H9 (cell line): ENCODE data around the gene DMRT1. TPM values are rescaled to one million over a fixed set of nuclear protein-coding genes. Genes with fewer than 3 reads are reported as not detected.

Experiments
- DNase-seq: peaks from one replicate; pipeline ENCODE4 v3.0.0-alpha.2; 2017
- H2AFZ ChIP-seq: one replicate; pipeline ENCODE4 v1.6.1; 2013; ENCODE audit warnings: mild to moderate bottlenecking, low read length, control low read depth, moderate library complexity
- H2AK5ac ChIP-seq: 2 replicates; pipeline ENCODE4 v1.6.1; 2013; ENCODE audit warnings: low read length, control low read depth, mixed read lengths; ENCODE audit not compliant: insufficient read length
- H2BK120ac ChIP-seq: one replicate; pipeline ENCODE4 v1.6.1; 2013; ENCODE audit warnings: low read depth, mild to moderate bottlenecking, low read length, control low read depth, inconsistent platforms; ENCODE audit not compliant: poor library complexity, severe bottlenecking
- H2BK12ac ChIP-seq: 2 replicates; pipeline ENCODE4 v1.6.1; 2013; ENCODE audit warnings: low read length, control low read depth, mixed read lengths, low read depth; ENCODE audit not compliant: insufficient read length
- H2BK15ac ChIP-seq: 2 replicates; pipeline ENCODE4 v1.6.1; 2013; ENCODE audit warnings: low read depth, low read length, control low read depth
- H2BK20ac ChIP-seq: one replicate; pipeline ENCODE4 v1.6.1; 2013; ENCODE audit warnings: low read depth, mild to moderate bottlenecking, low read length, control low read depth, inconsistent platforms; ENCODE audit not compliant: poor library complexity, severe bottlenecking
- H2BK5ac ChIP-seq: 2 replicates; pipeline ENCODE4 v1.6.1; 2013; ENCODE audit warnings: low read length, control low read depth, mixed read lengths; ENCODE audit not compliant: insufficient read length
- H3K14ac ChIP-seq: 2 replicates; pipeline ENCODE4 v1.6.1; 2013; ENCODE audit warnings: low read length, control low read depth; ENCODE audit not compliant: insufficient read depth
- H3K18ac ChIP-seq: 2 replicates; pipeline ENCODE4 v1.6.1; 2013; ENCODE audit warnings: low read depth, mild to moderate bottlenecking, mixed read lengths, low read length, control low read depth; ENCODE audit not compliant: insufficient read length
- H3K23ac ChIP-seq: 2 replicates; pipeline ENCODE4 v1.6.1; 2013; ENCODE audit warnings: low read length, control low read depth, mixed read lengths, low read depth; ENCODE audit not compliant: insufficient read length
- H3K23me2 ChIP-seq: 2 replicates; pipeline ENCODE4 v1.6.1; 2013; ENCODE audit warnings: low read depth, mild to moderate bottlenecking, mixed read lengths, low read length, control low read depth; ENCODE audit not compliant: insufficient read length, poor library complexity, severe bottlenecking
- H3K27ac ChIP-seq: 2 replicates; pipeline ENCODE4 v1.5.1; 2013; ENCODE audit warnings: low read length, control low read depth, mixed read lengths, low read depth; ENCODE audit not compliant: insufficient read length
- H3K27me3 ChIP-seq: 2 replicates; pipeline ENCODE4 v1.6.1; 2013; ENCODE audit warnings: low read length, control low read depth, inconsistent platforms; ENCODE audit not compliant: insufficient read depth
- H3K4ac ChIP-seq: 2 replicates; pipeline ENCODE4 v1.6.1; 2013; ENCODE audit warnings: low read depth, mild to moderate bottlenecking, control low read depth, inconsistent platforms, low read length, moderate library complexity
- H3K4me1 ChIP-seq: 2 replicates; pipeline ENCODE4 v1.6.1; 2013; ENCODE audit warnings: low read length, control low read depth, inconsistent platforms; ENCODE audit not compliant: insufficient read depth
- H3K4me2 ChIP-seq: 2 replicates; pipeline ENCODE4 v1.6.1; 2013; ENCODE audit warnings: low read length, control low read depth, mixed read lengths; ENCODE audit not compliant: insufficient read length, insufficient read depth
- H3K56ac ChIP-seq: 2 replicates; pipeline ENCODE4 v1.6.1; 2013; ENCODE audit warnings: low read depth, mild to moderate bottlenecking, mixed read lengths, low read length, control low read depth; ENCODE audit not compliant: insufficient read length
- H3K79me1 ChIP-seq: 2 replicates; pipeline ENCODE4 v1.6.1; 2013; ENCODE audit warnings: low read depth, mild to moderate bottlenecking, moderate library complexity, low read length, control low read depth, inconsistent platforms; ENCODE audit not compliant: insufficient read depth, poor library complexity, severe bottlenecking
- H3K79me2 ChIP-seq: 2 replicates; pipeline ENCODE4 v1.6.1; 2013; ENCODE audit warnings: low read length, control low read depth, inconsistent platforms; ENCODE audit not compliant: insufficient read depth
- H3K9ac ChIP-seq: 2 replicates; pipeline ENCODE4 v1.6.1; 2013; ENCODE audit warnings: low read length, control low read depth, mixed read lengths; ENCODE audit not compliant: insufficient read length; ENCODE audit errors: extremely low read depth
- H3K9me3 ChIP-seq: one replicate; pipeline ENCODE4 v1.6.1; 2013; ENCODE audit warnings: low read depth, low read length, inconsistent platforms; ENCODE audit not compliant: control insufficient read depth
- H3T11ph ChIP-seq: one replicate; pipeline ENCODE4 v1.6.1; 2013; ENCODE audit warnings: mild to moderate bottlenecking, low read length, control low read depth, inconsistent platforms
- H4K20me1 ChIP-seq: one replicate; pipeline ENCODE4 v1.6.1; 2013; ENCODE audit not compliant: control insufficient read depth, insufficient read length, insufficient read depth
- H4K5ac ChIP-seq: 2 replicates; pipeline ENCODE4 v1.6.1; 2013; ENCODE audit warnings: low read depth, mild to moderate bottlenecking, mixed read lengths, low read length, control low read depth; ENCODE audit not compliant: insufficient read length
- H4K8ac ChIP-seq: replicated peaks from 2 replicates; pipeline ENCODE4 v1.6.1; 2013; ENCODE audit warnings: low read length, control low read depth, mixed read lengths, low read depth; ENCODE audit not compliant: insufficient read length
- H4K91ac ChIP-seq: 2 replicates; pipeline ENCODE4 v1.6.1; 2013; ENCODE audit warnings: low read depth, mild to moderate bottlenecking, moderate library complexity, mixed read lengths, low read length, control low read depth; ENCODE audit not compliant: insufficient read length
- H3K27ac Mint-ChIP-seq, 3 experiments: 2 replicates in 2 of 3; 3 replicates in 1 of 3; pipeline ENCODE4 v1.8.0; 2020 to 2021; ENCODE audit warnings: mixed read lengths in 3 of 3, mild to moderate bottlenecking in 1 of 3, moderate library complexity in 1 of 3
- H3K27me3 Mint-ChIP-seq: 2 replicates; pipeline ENCODE4 v1.8.0; 2021; ENCODE audit warnings: low read depth, mild to moderate bottlenecking, moderate library complexity, mixed read lengths
- H3K36me3 Mint-ChIP-seq, 3 experiments: 2 replicates in 2 of 3; 3 replicates in 1 of 3; pipeline ENCODE4 v1.8.0; 2020 to 2021; ENCODE audit warnings: low read depth in 3 of 3, mixed read lengths in 3 of 3; ENCODE audit not compliant: insufficient read depth in 1 of 3
- H3K4me1 Mint-ChIP-seq, 2 experiments: 2 replicates each; pipeline ENCODE4 v1.8.0; 2020; ENCODE audit warnings: mixed read lengths in 2 of 2
- H3K4me3 Mint-ChIP-seq, 2 experiments: 2 replicates in 1 of 2; 3 replicates in 1 of 2; pipeline ENCODE4 v1.8.0; 2020 to 2021; ENCODE audit warnings: mild to moderate bottlenecking in 2 of 2, mixed read lengths in 2 of 2, moderate library complexity in 1 of 2
- H3K9me3 Mint-ChIP-seq, 2 experiments: 2 replicates in 1 of 2; 3 replicates in 1 of 2; pipeline ENCODE4 v1.8.0; 2020; ENCODE audit warnings: mild to moderate bottlenecking in 2 of 2, mixed read lengths in 2 of 2, moderate library complexity in 1 of 2
- WGBS: extraction: QIAGEN DNeasy Blood & Tissue Kit; methylation state at CpG from one replicate; pipeline ENCODE4 v1.1.7; 2013; ENCODE audit warnings: missing lambda C conversion rate, low lambda C conversion rate, mixed read lengths; ENCODE audit not compliant: insufficient read length; ENCODE audit errors: extremely low coverage; 5-methylcytosine and 5-hydroxymethylcytosine counted together
- total RNA-seq: library from RNA; stranded (reverse); gene quantifications from 2 replicates; pipeline ENCODE4 v1.2.1, GENCODE V29; 2021
- TF ChIP-seq, protein P1 (sequence below): fragments of 200-600 bp; sonication (generic); conservative IDR thresholded peaks from 3 replicates; pipeline ENCODE4 v1.8.0; 2021; ENCODE audit warnings: antibody characterized with exemption, mild to moderate bottlenecking

Gene DMRT1
- total RNA-seq, 1 experiment from 2014 or later, result not detected

DNA sequence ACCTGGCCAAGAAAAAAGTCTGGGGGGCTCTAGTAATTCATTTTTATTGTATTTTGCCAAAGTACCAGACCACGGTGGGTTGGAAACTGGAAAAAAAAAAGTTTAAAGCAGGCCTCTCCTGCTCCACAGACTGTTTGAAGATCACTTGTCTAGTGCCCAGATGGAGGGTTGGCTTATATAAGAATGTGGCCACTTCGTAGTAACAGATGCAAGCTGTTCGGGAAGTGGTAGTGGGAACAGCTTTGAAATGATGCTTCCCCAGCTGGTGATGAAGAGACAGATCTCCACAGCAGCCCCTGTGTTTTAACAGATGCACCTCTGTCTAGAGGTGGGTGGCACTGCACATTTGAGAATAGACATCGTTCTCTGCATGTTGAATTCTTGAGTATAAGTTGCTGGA, 80.7 kb downstream of the DMRT1 start:
- no peak overlapping the region for H4K5ac ChIP-seq
- H3K4me1 Mint-ChIP-seq, result no peaks in the 10 kb centered on the region
- H3K79me2 ChIP-seq, result no peaks in the 10 kb centered on the region
- H2AFZ ChIP-seq, result no peak overlapping the region
- no peaks in the 10 kb centered on the region for H3K9me3 ChIP-seq
- no peaks in the 10 kb centered on the region for H3K79me1 ChIP-seq
- no peak overlapping the region for H2BK5ac ChIP-seq
- no peak overlapping the region for H3K27ac Mint-ChIP-seq
- no peaks in the 10 kb centered on the region for H3K23me2 ChIP-seq
- H4K8ac ChIP-seq, result no peak overlapping the region
- no peaks in the 10 kb centered on the region for H3K36me3 Mint-ChIP-seq
- no peaks in the 10 kb centered on the region for H4K20me1 ChIP-seq
- no peak overlapping the region for H2BK20ac ChIP-seq
- TF ChIP-seq, protein P1, sequence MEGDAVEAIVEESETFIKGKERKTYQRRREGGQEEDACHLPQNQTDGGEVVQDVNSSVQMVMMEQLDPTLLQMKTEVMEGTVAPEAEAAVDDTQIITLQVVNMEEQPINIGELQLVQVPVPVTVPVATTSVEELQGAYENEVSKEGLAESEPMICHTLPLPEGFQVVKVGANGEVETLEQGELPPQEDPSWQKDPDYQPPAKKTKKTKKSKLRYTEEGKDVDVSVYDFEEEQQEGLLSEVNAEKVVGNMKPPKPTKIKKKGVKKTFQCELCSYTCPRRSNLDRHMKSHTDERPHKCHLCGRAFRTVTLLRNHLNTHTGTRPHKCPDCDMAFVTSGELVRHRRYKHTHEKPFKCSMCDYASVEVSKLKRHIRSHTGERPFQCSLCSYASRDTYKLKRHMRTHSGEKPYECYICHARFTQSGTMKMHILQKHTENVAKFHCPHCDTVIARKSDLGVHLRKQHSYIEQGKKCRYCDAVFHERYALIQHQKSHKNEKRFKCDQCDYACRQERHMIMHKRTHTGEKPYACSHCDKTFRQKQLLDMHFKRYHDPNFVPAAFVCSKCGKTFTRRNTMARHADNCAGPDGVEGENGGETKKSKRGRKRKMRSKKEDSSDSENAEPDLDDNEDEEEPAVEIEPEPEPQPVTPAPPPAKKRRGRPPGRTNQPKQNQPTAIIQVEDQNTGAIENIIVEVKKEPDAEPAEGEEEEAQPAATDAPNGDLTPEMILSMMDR, result no peak
- H2BK12ac ChIP-seq, result no peak overlapping the region
- H3K18ac ChIP-seq, result no peak overlapping the region
- H3K4me2 ChIP-seq, result no peak overlapping the region
- no peak overlapping the region for H2BK120ac ChIP-seq
- peaks cover 4% of the 10 kb centered on the region; the same call in 1 of the 2 replicates for H3K4me1 ChIP-seq
- no peak overlapping the region for H3K23ac ChIP-seq
- no peak overlapping the region for H3K4ac ChIP-seq
- H3K4me3 Mint-ChIP-seq, result no peak overlapping the region; a peak in 1 of 5 replicates
- no peaks in the 10 kb centered on the region for H3K27me3 ChIP-seq
- H3K56ac ChIP-seq, result no peak overlapping the region
- no peak overlapping the region for H2AK5ac ChIP-seq
- no peaks in the 10 kb centered on the region for H3K27me3 Mint-ChIP-seq
- no CpG with 5 or more reads among the region's 4 CpGs for WGBS
- no peak overlapping the region for H3K9ac ChIP-seq
- H3K9me3 Mint-ChIP-seq, result no peaks in the 10 kb centered on the region
- no peak overlapping the region for H2BK15ac ChIP-seq
- no peak overlapping the region for H4K91ac ChIP-seq
- no peak overlapping the region for H3K14ac ChIP-seq
- no peak for DNase-seq
- H3K27ac ChIP-seq, result no peak overlapping the region
- no peak overlapping the region for H3T11ph ChIP-seq
